Measurements from ENCODE around the gene SDHAF2. TPM values are rescaled to one million over a fixed set of nuclear protein-coding genes. Genes with fewer than 3 reads are reported as not detected.

Gene SDHAF2
- total RNA-seq, 1 experiment from 2014 or later: 90.4 TPM

GRCh38 chr11:61472282-61472681 lies 42.4 kb downstream of the SDHAF2 start:
- Histone ChIP-seq H3K4me2 (ENCODE audit: low read length) (no peak overlapping the region), H3K27me3 (ENCODE audit: low read length) (no peaks in the 10 kb centered on the region), H3K27ac (ENCODE audit: low read length) (no peak overlapping the region), H3K4me1 (ENCODE audit: insufficient read depth, low read length) (peaks cover 4% of the 10 kb centered on the region; the same call in 1 of the 2 replicates), H3K79me2 (ENCODE audit: low read length) (no peaks in the 10 kb centered on the region), H4K20me1 (ENCODE audit: low read length) (no peaks in the 10 kb centered on the region), H3K4me3 (ENCODE audit: low read length) (no peak overlapping the region), H3F3A (ENCODE audit: low read length, unreplicated experiment) (no peaks in the 10 kb centered on the region), H2AFZ (ENCODE audit: low read length) (no peak overlapping the region), H3K9me3 (ENCODE audit: low read length) (no peaks in the 10 kb centered on the region), H3K9me2 (replicated peaks; ENCODE audit: low read length) (no peaks in the 10 kb centered on the region), H3K36me3 (ENCODE audit: low read depth, low read length) (no peaks in the 10 kb centered on the region), H3K9ac (ENCODE audit: low read length) (no peak overlapping the region)
- no TSS peak for BruUV-seq (replicated peaks)
- ChIA-PET CTCF (interaction anchor here (0.6 to 0.7 kb wide), 2 partner anchors 24 to 47 kb away, joined by 3 to 12 read pairs; no protein-coding TSS in a partner anchor), POLR2A (ENCODE audit: unreplicated experiment) (no interaction called here)
- no peak for DNase-seq
- intact Hi-C loops (cut with micrococcal nuclease): no loop called here
- TF ChIP-seq EZH2phosphoT487 (IDR thresholded peaks at IDR 0.05; ENCODE audit: borderline replicate concordance, low read length): no peak
- no peak for TF ChIP-seq CTCF (conservative IDR thresholded peaks at IDR 0.05; ENCODE audit: low read depth, low read length)
- no peak for TF ChIP-seq EZH2 (IDR thresholded peaks at IDR 0.05; ENCODE audit: low read length, unreplicated experiment)
- ATAC-seq: no peak

DNA sequence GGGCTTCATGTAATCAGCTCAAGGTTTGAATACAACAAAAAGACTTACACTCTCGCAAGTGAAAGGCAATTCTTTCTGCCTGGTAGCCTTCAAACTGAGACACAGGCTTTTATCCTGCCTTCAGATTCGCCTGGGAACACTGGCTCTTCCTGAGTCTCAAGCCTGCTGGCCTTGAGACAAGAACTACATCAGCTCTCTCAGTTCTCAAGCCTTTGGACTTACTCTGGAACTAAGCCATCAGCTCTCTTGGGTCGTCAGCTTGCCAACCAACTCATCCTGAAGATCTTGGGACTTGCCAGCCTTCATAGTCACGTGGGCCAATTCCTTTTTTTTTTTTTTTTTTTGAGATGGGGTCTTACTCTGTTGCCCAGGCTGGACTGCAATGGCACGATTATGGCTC lies 42.9 kb downstream of the SDHAF2 start:
- H2AFZ ChIP-seq (ENCODE audit: low read length): no peak overlapping the region
- H3K4me1 ChIP-seq (ENCODE audit: insufficient read depth, low read length): peaks cover 4% of the 10 kb centered on the region; the same call in 1 of the 2 replicates
- H4K20me1 ChIP-seq (ENCODE audit: low read length): no peaks in the 10 kb centered on the region
- ChIA-PET POLR2A (ENCODE audit: unreplicated experiment) (no interaction called here), CTCF (no interaction called here)
- no peak for ATAC-seq
- TF ChIP-seq EZH2phosphoT487 (IDR thresholded peaks at IDR 0.05; ENCODE audit: borderline replicate concordance, low read length) (no peak), CTCF (conservative IDR thresholded peaks at IDR 0.05; ENCODE audit: low read depth, low read length) (no peak), EZH2 (IDR thresholded peaks at IDR 0.05; ENCODE audit: low read length, unreplicated experiment) (no peak)
- no peaks in the 10 kb centered on the region for H3K9me3 ChIP-seq (ENCODE audit: low read length)
- H3K79me2 ChIP-seq (ENCODE audit: low read length): no peaks in the 10 kb centered on the region
- no peak for DNase-seq
- no peaks in the 10 kb centered on the region for H3K9me2 ChIP-seq (replicated peaks; ENCODE audit: low read length)
- H3K4me3 ChIP-seq (ENCODE audit: low read length): no peak overlapping the region
- intact Hi-C loops (cut with micrococcal nuclease): no loop called here
- no peak overlapping the region for H3K9ac ChIP-seq (ENCODE audit: low read length)
- H3K27me3 ChIP-seq (ENCODE audit: low read length): no peaks in the 10 kb centered on the region
- H3K27ac ChIP-seq (ENCODE audit: low read length): no peak overlapping the region
- H3F3A ChIP-seq (ENCODE audit: low read length, unreplicated experiment): no peaks in the 10 kb centered on the region
- H3K36me3 ChIP-seq (ENCODE audit: low read depth, low read length): no peaks in the 10 kb centered on the region
- H3K4me2 ChIP-seq (ENCODE audit: low read length): no peak overlapping the region
- no TSS peak for BruUV-seq (replicated peaks)

GRCh38 chr11:61473370-61474012 lies 43.6 kb downstream of the SDHAF2 start:
- H3K4me1 ChIP-seq (ENCODE audit: insufficient read depth, low read length): peaks cover 4% of the 10 kb centered on the region; the same call in 1 of the 2 replicates
- CTCF ChIA-PET: no interaction called here
- no peaks in the 10 kb centered on the region for H3K79me2 ChIP-seq (ENCODE audit: low read length)
- ATAC-seq (no peak), DNase-seq (no peak)
- no peak overlapping the region for H3K9ac ChIP-seq (ENCODE audit: low read length)
- POLR2A ChIA-PET (ENCODE audit: unreplicated experiment): no interaction called here
- no peak overlapping the region for H2AFZ ChIP-seq (ENCODE audit: low read length)
- TF ChIP-seq EZH2phosphoT487 (IDR thresholded peaks at IDR 0.05; ENCODE audit: borderline replicate concordance, low read length) (no peak), CTCF (conservative IDR thresholded peaks at IDR 0.05; ENCODE audit: low read depth, low read length) (no peak), EZH2 (IDR thresholded peaks at IDR 0.05; ENCODE audit: low read length, unreplicated experiment) (no peak)
- BruUV-seq (replicated peaks): no TSS peak
- H3K27me3 ChIP-seq (ENCODE audit: low read length): no peaks in the 10 kb centered on the region
- no peaks in the 10 kb centered on the region for H3F3A ChIP-seq (ENCODE audit: low read length, unreplicated experiment)
- no peaks in the 10 kb centered on the region for H4K20me1 ChIP-seq (ENCODE audit: low read length)
- H3K36me3 ChIP-seq (ENCODE audit: low read depth, low read length): no peaks in the 10 kb centered on the region
- H3K4me3 ChIP-seq (ENCODE audit: low read length): no peak overlapping the region
- H3K9me2 ChIP-seq (replicated peaks; ENCODE audit: low read length): no peaks in the 10 kb centered on the region
- H3K27ac ChIP-seq (ENCODE audit: low read length): no peak overlapping the region
- intact Hi-C loops (cut with micrococcal nuclease): no loop called here
- no peak overlapping the region for H3K4me2 ChIP-seq (ENCODE audit: low read length)
- H3K9me3 ChIP-seq (ENCODE audit: low read length): no peaks in the 10 kb centered on the region

Measured in PC-3 (cell line).